CD4-positive, alpha-beta T cell treated with Interleukin-6 at 100 ng/mL for 8 hours (primary cell): ENCODE data around the gene FLT4.
A peak's percentile ranks its signal among the peaks of the same experiment; 100 is the strongest.
"Not testable (repeated sequence)": the region's sequence is repeated elsewhere in the genome, so short reads cannot be mapped to it uniquely, and the experiment has no call there.

Experiments used
- DNase-seq: peaks from one replicate; pipeline ENCODE4 v3.0.0-alpha.2; 2020; ENCODE audit warnings: mixed read lengths, low spot score

Gene FLT4

GRCh38 chr5:180649297-180650039, at the start of gene FLT4:
FLT4 (minus strand) TSS chr5:180649600; CDS start chr5:180649545, 55 bp downstream.
- DNase-seq = no peak

DNA sequence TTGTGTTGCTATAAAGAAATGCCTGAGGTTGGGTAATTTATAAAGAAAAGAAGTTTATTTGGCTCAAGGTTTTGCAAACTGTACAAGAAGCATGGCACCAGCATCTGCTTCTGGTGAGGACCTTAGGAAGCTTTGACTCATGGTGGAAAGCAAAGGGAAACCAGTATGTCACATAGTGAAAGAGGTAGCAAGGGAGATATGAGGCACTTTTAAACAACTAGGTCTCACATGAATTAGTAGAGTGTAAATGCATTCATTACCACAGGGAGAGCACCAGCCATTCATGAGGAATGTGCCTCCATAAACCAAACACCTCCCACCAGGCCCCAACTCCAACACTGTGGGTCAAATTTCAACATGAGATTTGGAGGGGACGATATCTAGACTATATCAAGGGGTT, 49.6 kb upstream of the FLT4 start:
- DNase-seq = no peak

- no peak for DNase-seq
These were observed 46.7 kb upstream of the FLT4 start for GRCh38 chr5:180696116-180696515.

DNA sequence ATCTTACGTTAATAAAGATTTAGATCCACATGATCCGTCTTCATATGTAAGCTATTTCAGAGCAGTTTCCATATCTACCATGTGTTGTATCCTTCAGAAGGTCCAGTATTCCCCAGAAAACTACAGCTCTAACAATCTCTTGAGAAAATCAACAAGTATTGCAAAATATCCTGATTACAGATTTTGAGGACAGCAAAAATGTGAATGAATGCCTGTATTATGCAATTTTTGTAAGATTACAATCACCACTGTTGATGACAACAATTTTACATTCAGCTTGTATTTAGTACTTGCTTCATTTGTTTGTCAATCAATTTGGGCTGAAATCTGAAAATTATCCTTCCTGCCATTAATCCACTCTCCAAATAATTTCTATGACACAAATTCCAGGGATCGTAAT, 43.0 kb upstream of the FLT4 start:
- no peak for DNase-seq

GRCh38 chr5:180691046-180691445, 41.6 kb upstream of the FLT4 start:
- DNase-seq = no peak

DNA sequence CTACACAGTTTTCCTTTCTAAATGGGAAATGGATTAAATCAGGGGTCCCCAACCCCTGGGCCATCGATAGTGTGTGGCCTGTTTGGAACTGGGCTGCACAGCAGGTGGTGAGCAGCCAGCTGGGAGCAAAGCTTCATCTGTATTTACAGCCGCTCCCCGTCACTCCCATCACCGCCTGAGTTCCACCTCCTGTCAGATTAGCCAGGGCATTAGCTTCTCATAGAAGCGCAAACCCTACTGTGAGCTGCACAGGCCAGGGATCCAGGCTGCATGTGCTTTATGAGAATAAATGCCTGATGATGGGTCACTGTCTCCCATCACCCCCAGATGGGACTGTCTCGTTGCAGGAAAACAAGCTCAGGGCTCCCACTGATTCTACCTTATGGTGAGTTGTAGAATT, 41.2 kb upstream of the FLT4 start:
- DNase-seq = no peak

GRCh38 chr5:180689775-180690174, 40.4 kb upstream of the FLT4 start:
- no peak for DNase-seq

DNA sequence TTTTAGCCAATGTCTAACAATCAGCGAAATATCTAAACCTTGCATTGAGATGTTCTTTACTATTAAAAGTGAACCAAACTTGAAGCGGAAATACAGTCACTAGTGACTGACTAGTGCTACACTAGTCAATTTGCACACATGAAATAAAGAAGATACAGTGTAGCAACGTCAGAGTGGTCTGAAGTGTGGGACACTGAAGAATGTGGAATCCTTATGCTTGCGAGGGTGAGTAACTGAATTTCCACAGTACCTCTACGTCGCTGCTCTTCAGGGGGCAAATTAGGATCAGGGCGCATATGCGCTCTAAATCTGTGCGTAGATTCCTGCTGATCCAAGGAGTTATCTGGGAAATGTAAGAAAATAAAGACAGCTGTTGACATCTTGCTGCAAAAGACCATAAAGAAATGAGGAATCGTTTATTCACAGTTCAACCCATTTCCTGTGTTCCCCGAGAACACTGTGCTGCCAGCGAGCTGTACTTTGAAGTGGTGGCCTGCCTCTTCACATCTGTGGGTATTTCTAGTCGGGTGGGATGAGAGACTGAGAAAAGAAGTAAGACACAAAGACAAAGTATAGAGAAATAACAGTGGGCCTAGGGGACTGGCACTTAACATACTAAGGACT, 39.8 kb upstream of the FLT4 start:
- DNase-seq = peak; percentile 67

- peak; percentile 36 for DNase-seq
These were observed 39.1 kb upstream of the FLT4 start for GRCh38 chr5:180688330-180689070.

GRCh38 chr5:180686799-180687198, 37.4 kb upstream of the FLT4 start:
- DNase-seq = not testable (repeated sequence)

GRCh38 chr5:180684623-180685161, 35.3 kb upstream of the FLT4 start:
- DNase-seq = peak; percentile 58

- DNase-seq = no peak
These were observed 34.0 kb upstream of the FLT4 start for GRCh38 chr5:180683220-180683922.

- DNase-seq = no peak
These were observed 33.2 kb upstream of the FLT4 start for GRCh38 chr5:180682560-180682959.

DNA sequence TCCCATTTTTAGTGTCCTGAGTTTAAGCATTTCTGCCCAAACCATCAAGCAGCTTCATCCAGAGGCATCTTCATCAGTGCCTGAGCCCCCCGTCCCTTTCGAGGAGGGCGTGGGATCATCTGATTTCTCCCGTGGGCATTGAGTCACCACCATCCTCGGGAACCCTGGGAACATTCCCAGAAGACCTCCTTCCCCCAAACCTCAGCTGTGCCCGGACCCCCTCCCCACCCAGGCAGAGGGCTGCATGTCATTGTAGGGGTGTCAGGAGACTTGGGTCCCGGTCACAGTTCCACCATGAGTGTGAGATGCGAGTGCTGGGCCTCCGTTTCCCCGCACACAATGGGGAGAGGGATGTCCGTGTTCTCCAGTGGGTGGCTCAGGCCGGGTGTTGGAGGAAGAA, 32.6 kb upstream of the FLT4 start:
- not testable (repeated sequence) for DNase-seq

GRCh38 chr5:180678319-180678718, 28.9 kb upstream of the FLT4 start:
- not testable (repeated sequence) for DNase-seq

DNA sequence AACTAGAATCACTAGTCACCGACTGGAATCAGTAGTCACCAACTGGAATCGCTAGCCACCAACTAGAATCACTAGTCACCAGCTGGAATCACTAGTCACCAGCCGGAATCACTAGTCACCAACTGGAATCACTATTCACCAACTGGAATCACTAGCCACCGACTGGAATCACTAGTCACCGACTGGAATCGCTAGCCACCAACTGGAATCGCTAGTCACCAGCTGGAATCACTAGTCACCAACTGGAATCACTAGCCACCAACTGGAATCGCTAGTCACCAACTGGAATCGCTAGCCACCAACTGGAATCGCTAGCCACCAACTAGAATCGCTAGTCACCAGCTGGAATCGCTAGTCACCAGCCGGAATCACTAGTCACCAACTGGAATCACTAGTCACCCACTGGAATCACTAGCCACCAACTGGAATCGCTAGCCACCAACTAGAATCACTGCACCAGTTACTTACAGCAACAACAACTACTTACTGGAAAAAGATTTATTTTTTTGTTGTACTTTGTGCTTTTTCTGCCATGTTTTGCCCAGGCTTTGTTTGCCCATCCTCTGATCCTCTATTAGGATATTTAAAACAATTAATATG, 25.7 kb upstream of the FLT4 start:
- DNase-seq = no peak

DNA sequence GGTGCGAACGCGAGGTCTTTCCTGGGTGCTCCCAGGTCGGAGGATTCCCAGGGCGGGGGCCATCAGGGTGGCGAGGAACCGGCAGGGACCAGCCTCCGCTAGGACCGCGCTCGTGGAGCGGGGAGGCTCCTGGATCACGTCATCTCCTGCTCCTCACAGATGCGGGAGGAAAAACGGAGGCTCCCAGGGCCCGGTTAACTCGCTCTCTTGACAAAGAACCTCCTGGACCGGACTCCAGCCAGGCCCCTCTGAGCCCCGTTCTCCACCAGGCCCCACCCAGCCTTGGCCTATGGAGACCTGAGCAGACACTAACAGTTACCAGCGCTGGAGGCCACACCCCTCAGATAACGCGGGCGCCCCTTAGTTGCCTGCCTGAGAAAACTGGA, 24.7 kb upstream of the FLT4 start:
- not testable (repeated sequence) for DNase-seq

GRCh38 chr5:180673371-180674089, 24.1 kb upstream of the FLT4 start:
- DNase-seq = no peak

- DNase-seq = not testable (repeated sequence)
These were observed 22.6 kb upstream of the FLT4 start for GRCh38 chr5:180671958-180672524.

- DNase-seq = peak; percentile 48
These were observed 21.4 kb upstream of the FLT4 start for GRCh38 chr5:180670586-180671359.
